Glutamatergic neuron (in vitro differentiated cells): ENCODE data around the gene RBM20. TPM values are rescaled to one million over a fixed set of nuclear protein-coding genes. Genes with fewer than 3 reads are reported as not detected.
A peak's percentile ranks its signal among the peaks of the same experiment; 100 is the strongest.

Experiments used
- DNase-seq: peaks from one replicate; pipeline ENCODE4 v3.0.0; 2022
- H3K27ac Mint-ChIP-seq: one replicate; pipeline ENCODE4 v1.8.0; 2020; ENCODE audit warnings: mild to moderate bottlenecking, mixed read lengths, inconsistent platforms; ENCODE audit not compliant: unreplicated experiment
- H3K27me3 Mint-ChIP-seq: one replicate; pipeline ENCODE4 v1.8.0; 2020; ENCODE audit warnings: mild to moderate bottlenecking, moderate library complexity, mixed read lengths, inconsistent platforms; ENCODE audit not compliant: unreplicated experiment
- H3K36me3 Mint-ChIP-seq: one replicate; pipeline ENCODE4 v1.8.0; 2020; ENCODE audit warnings: mild to moderate bottlenecking, mixed read lengths, inconsistent platforms; ENCODE audit not compliant: unreplicated experiment
- H3K4me1 Mint-ChIP-seq: one replicate; pipeline ENCODE4 v1.8.0; 2020; ENCODE audit warnings: mild to moderate bottlenecking, low read depth, mixed read lengths, inconsistent platforms; ENCODE audit not compliant: unreplicated experiment
- H3K4me3 Mint-ChIP-seq: one replicate; pipeline ENCODE4 v1.8.0; 2020; ENCODE audit warnings: mild to moderate bottlenecking, mixed read lengths, inconsistent platforms; ENCODE audit not compliant: unreplicated experiment
- H3K9me3 Mint-ChIP-seq: one replicate; pipeline ENCODE4 v1.8.0; 2020; ENCODE audit warnings: mild to moderate bottlenecking, moderate library complexity, mixed read lengths, inconsistent platforms; ENCODE audit not compliant: unreplicated experiment
- CTCF ChIP-seq: fragments of 200-600 bp; sonication (generic); IDR thresholded peaks from one replicate; pipeline ENCODE4 v1.5.0; 2021; ENCODE audit not compliant: partially characterized antibody, unreplicated experiment
- total RNA-seq: library from RNA; stranded (reverse); fragmentation: NEBNext Ultra II Directional; extraction: Animal tissue kit (Norgen Biotek cat#: 25700); gene quantifications from one replicate; pipeline ENCODE4 v1.2.1, GENCODE V29; 2021; ENCODE audit not compliant: unreplicated experiment

Gene RBM20
- total RNA-seq, 1 donor from 2014 or later: 5.8 TPM

- Mint-ChIP-seq H3K4me1 (peaks cover 49% of the 10 kb centered on the region), H3K9me3 (peaks cover 13% of the 10 kb centered on the region)
These were observed 217.3 kb downstream of the RBM20 start for GRCh38 chr10:110861476-110861875.

DNA sequence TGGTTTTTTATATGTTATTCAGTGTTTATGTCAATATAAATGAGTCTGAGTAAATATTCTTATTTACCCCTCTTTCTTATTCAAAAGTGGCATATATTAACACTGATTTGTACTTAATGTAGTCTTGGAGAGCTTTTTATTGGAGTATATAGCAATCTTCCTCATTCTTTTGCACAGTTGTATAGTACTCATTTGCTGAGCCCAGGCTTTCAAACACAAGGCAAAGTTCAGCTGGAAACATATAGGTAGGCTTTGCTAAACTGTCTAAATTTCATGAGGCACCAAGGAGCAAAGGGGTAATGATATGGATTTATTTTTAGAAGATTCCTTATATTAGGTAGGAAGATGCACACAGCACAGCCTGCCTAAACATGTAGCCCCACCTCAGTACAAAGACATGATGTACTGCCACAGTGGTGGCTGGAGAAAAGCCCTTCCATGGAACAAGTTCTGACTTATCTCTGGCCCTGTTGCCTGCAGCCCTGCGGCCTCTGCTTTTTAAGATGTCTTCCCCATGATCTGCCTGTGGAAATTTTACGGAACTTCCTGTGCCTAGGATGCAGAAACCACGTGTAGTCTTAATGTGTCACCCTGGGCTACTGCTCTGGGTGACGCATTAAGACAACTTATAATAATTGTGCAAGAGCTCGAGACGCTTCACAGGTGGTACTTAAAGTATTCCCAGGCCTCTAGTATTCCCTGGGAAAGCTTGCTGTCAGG is 218.0 kb downstream of the RBM20 start:
- no peak for DNase-seq
- Mint-ChIP-seq H3K27me3 (peaks cover 14% of the 10 kb centered on the region), H3K4me3 (no peak overlapping the region), H3K9me3 (peaks cover 13% of the 10 kb centered on the region), H3K4me1 (peaks cover 52% of the 10 kb centered on the region), H3K27ac (peak overlapping the region; percentile 76), H3K36me3 (no peaks in the 10 kb centered on the region)
- no peak for TF ChIP-seq CTCF

More at GRCh38 chr10:110861476-110861875, 217.3 kb downstream of the RBM20 start:
- H3K4me3 Mint-ChIP-seq: no peak overlapping the region
- peaks cover 14% of the 10 kb centered on the region for H3K27me3 Mint-ChIP-seq
- TF ChIP-seq CTCF: no peak
- peak overlapping the region; percentile 88 for H3K27ac Mint-ChIP-seq
- no peak for DNase-seq
- no peaks in the 10 kb centered on the region for H3K36me3 Mint-ChIP-seq

DNA sequence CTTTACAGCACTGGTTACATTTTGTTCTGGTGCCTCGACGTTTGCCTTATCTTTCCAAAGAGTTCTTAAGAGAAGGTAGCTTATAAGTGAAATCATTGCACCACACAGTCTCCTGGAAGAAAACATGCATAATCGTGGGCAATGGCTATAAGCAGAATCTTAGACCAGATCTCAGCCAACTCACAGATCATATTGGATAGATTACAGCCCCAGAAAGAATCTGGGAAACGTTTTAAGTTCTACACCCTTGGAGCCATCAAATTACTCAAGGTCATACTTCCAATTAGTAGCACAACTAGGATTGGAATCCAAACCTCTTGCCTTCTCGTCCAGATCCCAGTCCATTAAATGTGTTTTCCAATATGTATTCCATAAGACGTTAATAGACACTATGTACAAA is 218.8 kb downstream of the RBM20 start:
- Mint-ChIP-seq H3K4me1 (peaks cover 53% of the 10 kb centered on the region), H3K27ac (no peak overlapping the region), H3K27me3 (peaks cover 16% of the 10 kb centered on the region), H3K9me3 (peaks cover 13% of the 10 kb centered on the region), H3K36me3 (no peaks in the 10 kb centered on the region), H3K4me3 (no peak overlapping the region)
- DNase-seq: no peak
- TF ChIP-seq CTCF: no peak

GRCh38 chr10:110863361-110863760 is 219.2 kb downstream of the RBM20 start:
- peaks cover 50% of the 10 kb centered on the region for H3K4me1 Mint-ChIP-seq
- TF ChIP-seq CTCF: no peak
- peaks cover 12% of the 10 kb centered on the region for H3K9me3 Mint-ChIP-seq
- no peak overlapping the region for H3K27ac Mint-ChIP-seq
- DNase-seq: no peak
- H3K27me3 Mint-ChIP-seq: peaks cover 16% of the 10 kb centered on the region
- H3K36me3 Mint-ChIP-seq: no peaks in the 10 kb centered on the region
- H3K4me3 Mint-ChIP-seq: no peak overlapping the region

DNA sequence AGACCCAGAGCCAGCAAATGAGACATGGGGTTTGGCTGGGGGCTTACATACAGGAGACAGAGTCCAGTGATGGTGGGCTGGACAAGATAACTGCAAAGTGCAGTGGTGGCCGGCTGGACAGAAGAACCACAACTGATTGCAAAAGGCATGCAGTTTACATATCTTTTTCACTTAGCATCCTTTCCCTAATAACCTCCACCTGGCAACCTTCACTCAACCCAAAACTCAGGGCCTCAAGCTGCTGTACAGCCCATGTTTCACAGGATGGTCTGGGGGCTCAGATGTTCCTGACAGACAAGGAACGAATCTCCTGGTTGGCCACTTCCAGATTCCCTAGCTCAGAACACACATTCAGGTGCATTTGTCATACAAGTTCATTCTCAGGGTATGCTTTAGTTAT is 219.8 kb downstream of the RBM20 start:
- peaks cover 11% of the 10 kb centered on the region for H3K9me3 Mint-ChIP-seq
- peak overlapping the region; percentile 70 for H3K27ac Mint-ChIP-seq
- H3K36me3 Mint-ChIP-seq: no peaks in the 10 kb centered on the region
- DNase-seq: no peak
- H3K27me3 Mint-ChIP-seq: peaks cover 16% of the 10 kb centered on the region
- peaks cover 49% of the 10 kb centered on the region for H3K4me1 Mint-ChIP-seq
- no peak for TF ChIP-seq CTCF
- no peak overlapping the region for H3K4me3 Mint-ChIP-seq
